AG10803 (cell line): Measurements from ENCODE around the gene PANK1.

ENCODE experiments used
- DNase-seq: peaks from one replicate; pipeline ENCODE4 v3.0.0; 2010; ENCODE audit warnings: low read depth
- H3K4me3 ChIP-seq: 2 replicates; pipeline ENCODE4 v1.5.1; 2011; ENCODE audit warnings: mild to moderate bottlenecking, low read length, control low read depth
- TF ChIP-seq, protein P1 (sequence below): conservative IDR thresholded peaks from 2 replicates; pipeline ENCODE4 v1.5.1; 2011; ENCODE audit warnings: mild to moderate bottlenecking, low read length, control low read depth, inconsistent platforms

PANK1 gene

DNA sequence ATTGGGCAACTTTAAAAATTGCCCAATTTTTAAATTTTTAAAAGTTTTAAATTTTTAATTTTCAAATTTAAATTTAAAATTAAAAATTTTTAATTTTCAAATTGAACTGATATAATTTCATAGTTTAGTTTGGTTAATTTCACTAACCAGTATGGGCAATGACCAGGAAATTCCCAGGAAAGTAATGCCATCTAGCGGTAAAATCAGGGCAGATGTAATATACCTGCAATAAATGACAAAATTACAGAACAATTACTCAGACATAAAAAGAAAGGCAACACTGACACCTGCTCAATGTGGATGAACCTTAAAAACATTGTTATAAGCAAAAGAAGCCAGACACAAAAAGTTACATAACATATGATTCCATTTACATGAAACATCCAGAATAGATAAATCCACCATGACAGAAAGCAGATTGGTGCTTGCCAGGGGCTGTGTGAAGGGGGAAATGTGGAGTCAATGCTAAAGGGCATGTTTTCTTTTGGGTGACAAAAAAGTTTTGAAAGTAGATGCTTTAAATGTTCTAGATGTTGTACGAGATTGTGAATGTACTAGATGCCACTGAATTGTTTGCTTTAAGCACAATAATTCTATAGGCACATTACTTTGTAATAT lies 81.1 kb downstream of the PANK1 start:
- peak; percentile 41 for DNase-seq
- TF ChIP-seq, protein P1, sequence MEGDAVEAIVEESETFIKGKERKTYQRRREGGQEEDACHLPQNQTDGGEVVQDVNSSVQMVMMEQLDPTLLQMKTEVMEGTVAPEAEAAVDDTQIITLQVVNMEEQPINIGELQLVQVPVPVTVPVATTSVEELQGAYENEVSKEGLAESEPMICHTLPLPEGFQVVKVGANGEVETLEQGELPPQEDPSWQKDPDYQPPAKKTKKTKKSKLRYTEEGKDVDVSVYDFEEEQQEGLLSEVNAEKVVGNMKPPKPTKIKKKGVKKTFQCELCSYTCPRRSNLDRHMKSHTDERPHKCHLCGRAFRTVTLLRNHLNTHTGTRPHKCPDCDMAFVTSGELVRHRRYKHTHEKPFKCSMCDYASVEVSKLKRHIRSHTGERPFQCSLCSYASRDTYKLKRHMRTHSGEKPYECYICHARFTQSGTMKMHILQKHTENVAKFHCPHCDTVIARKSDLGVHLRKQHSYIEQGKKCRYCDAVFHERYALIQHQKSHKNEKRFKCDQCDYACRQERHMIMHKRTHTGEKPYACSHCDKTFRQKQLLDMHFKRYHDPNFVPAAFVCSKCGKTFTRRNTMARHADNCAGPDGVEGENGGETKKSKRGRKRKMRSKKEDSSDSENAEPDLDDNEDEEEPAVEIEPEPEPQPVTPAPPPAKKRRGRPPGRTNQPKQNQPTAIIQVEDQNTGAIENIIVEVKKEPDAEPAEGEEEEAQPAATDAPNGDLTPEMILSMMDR = peak; percentile 72
- H3K4me3 ChIP-seq = no peak overlapping the region

DNA sequence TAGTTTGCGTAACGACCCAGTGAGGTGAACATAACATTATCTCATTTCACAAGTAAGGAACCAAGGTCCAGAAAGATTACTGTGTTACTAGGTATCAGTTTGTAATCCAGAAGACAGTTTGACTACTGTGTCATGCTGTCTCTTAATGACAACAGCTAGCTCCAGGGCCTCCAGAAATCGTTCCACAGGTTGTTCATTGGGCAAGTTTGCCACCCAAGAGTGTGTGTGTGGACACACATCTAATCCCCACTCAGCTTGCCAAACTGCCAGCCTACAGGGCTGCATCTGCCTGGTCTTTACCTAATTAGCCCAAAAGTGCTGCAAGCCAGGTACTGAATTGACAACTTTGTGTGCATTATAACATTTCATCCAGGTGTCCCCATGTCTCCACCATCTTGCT lies 81.7 kb downstream of the PANK1 start:
- TF ChIP-seq, protein P1 = no peak
- no peak overlapping the region for H3K4me3 ChIP-seq
- no peak for DNase-seq

DNA sequence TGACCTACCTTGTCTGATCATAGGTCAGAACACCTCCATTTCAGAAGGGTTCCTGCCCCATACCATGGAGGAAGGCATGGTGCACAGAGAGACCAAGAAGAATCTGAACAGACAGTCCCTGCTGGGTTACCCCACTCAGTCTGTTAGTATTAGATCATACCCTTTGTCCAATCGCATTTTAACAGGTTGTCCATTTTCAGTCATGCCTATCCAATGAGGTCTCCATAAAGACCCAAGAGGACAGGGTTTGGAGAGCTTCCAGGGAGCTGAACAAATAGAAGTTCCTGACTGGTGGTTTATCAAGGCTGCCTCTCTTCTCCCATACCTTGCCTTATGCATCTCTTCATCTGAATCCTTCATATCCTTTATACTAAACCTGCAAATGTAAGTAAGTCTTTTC lies 88.4 kb downstream of the PANK1 start:
- peak; percentile 20 for DNase-seq
- H3K4me3 ChIP-seq = no peak overlapping the region
- TF ChIP-seq, protein P1 = no peak

DNA sequence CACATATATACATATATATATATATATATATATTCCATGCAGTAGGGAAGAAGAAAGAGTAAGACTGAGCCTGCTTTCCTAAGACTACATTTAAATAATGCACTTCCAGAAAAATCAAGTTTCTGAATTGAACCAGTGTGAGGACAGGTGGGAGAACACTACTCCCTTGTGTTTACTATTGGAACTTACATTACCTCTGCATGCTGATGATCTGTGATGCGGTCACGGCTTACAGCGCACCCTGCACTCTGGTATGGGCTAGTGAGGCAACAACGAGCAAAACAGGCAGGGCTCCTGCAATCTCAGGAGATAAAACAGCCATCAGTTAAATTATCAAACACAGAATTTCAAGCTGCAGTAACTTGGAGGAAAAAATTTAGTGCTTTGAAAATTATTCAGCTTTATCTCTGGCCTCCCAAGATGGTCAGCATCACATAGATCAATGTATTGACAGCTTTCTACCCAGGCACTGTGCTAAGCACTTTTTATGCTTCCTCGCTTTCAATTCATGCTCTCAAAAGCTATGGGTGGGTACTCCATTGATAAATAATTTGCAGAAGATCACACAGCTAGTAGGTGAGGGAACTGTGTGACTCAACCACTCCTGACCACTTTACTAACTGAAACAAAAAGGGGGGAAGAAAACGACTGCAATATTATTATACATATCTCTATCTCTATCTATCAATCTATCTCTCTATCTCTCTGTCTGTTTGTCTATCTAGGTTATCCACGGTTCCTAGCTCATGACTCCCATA lies 89.2 kb downstream of the PANK1 start:
- DNase-seq = peak; percentile 13
- H3K4me3 ChIP-seq = no peak overlapping the region
- TF ChIP-seq, protein P1 = peak; percentile 23; the same call in 1 of the 2 replicates

DNA sequence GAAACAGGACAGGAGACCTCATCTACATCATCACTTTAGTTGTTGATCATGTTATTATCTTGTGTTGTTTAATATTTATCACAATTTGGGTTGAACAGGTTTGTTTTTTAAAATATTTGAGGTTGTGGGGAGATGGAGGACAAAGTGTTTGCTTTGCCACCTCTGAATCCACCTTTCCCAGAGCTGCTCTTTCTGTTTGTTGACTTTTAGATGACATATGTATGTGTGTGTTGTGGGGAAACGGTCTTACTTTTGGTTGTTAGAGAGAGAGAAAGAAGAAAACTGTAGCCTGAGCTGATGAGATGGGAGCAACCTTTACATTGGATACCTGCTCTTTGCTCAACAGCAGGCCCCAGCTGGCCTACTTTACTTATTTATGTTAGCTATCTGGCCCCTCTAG lies 90.6 kb downstream of the PANK1 start:
- H3K4me3 ChIP-seq = no peak overlapping the region
- TF ChIP-seq, protein P1 = no peak
- DNase-seq = no peak

DNA sequence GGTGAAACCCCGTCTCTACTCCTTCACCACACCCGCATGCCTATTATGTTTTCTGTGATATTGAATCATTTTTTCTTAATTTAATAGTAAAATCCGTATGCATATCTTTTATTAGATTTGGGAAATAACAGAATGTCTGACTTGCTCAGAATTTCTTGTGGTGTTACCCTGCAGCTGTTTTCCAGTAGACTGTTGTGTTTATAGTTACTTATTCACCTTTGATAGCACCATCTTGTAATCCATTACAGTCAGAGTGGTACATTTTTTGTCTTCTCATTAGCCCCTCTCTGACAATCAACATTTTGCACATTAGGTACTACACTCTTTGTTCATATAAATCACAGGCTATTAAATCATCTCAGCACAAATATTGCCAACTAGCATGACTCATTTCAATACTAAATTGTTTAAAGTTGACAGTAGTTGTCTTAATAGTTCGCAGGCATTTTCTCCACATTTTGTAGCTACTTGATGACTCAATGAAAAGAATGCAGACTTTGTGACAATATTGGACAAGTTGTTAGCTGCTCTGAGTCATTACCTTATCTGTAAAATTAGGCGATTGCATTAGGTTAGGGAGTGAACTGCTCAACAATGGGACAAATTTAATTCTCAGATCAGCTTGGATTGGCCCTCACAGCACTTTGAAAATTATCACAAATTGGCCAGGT lies 91.8 kb downstream of the PANK1 start:
- H3K4me3 ChIP-seq = no peak overlapping the region
- peak; percentile 94 for DNase-seq
- TF ChIP-seq, protein P1 = no peak
